Activated T-cell treated with anti-CD3 and anti-CD28 coated beads, Interleukin-2, amount 50 U/mL, for 4 hours (primary cell): Measurements from ENCODE around the gene GRID1. TPM values are rescaled to one million over a fixed set of nuclear protein-coding genes. Genes with fewer than 3 reads are reported as not detected.
"Not testable (repeated sequence)": the region's sequence is repeated elsewhere in the genome, so short reads cannot be mapped to it uniquely, and the experiment has no call there.

Experiments used
- ATAC-seq, 2 donors: fragments of 200-7000 bp; cut with Tn5 transposase; one replicate each; pipeline ENCODE4 v1.10.0; 2021
- DNase-seq: peaks from one replicate; pipeline ENCODE4 v3.0.0-alpha.2; 2020
- H3K27me3 Mint-ChIP-seq: one replicate; pipeline ENCODE4 v1.8.0; 2021; ENCODE audit warnings: low read depth, mixed read lengths
- H3K36me3 Mint-ChIP-seq: one replicate; pipeline ENCODE4 v1.8.0; 2022; ENCODE audit warnings: mixed read lengths; ENCODE audit not compliant: insufficient read depth
- H3K4me1 Mint-ChIP-seq: one replicate; pipeline ENCODE4 v1.8.0; 2021; ENCODE audit warnings: low read depth, mixed read lengths
- H3K4me3 Mint-ChIP-seq: one replicate; pipeline ENCODE4 v1.8.0; 2021; ENCODE audit warnings: mild to moderate bottlenecking, moderate library complexity, mixed read lengths
- H3K9me3 Mint-ChIP-seq: one replicate; pipeline ENCODE4 v1.8.0; 2021; ENCODE audit warnings: mixed read lengths
- total RNA-seq, 3 donors: library from RNA; stranded (reverse); gene quantifications; one replicate each; pipeline ENCODE4 v1.2.1, GENCODE V29; 2021

GRID1 gene
- total RNA-seq, 3 donors from 2014 or later: not detected

GRCh38 chr10:86399879-86400704 lies 33.5 kb upstream of the GRID1 start:
- Mint-ChIP-seq H3K9me3 (no peaks in the 10 kb centered on the region), H3K27me3 (no peaks in the 10 kb centered on the region), H3K4me3 (peak overlapping the region; percentile 87), H3K36me3 (no peaks in the 10 kb centered on the region), H3K4me1 (peaks cover 16% of the 10 kb centered on the region)
- DNase-seq (peak; percentile 96), ATAC-seq (peak; percentile 88 to 90)

DNA sequence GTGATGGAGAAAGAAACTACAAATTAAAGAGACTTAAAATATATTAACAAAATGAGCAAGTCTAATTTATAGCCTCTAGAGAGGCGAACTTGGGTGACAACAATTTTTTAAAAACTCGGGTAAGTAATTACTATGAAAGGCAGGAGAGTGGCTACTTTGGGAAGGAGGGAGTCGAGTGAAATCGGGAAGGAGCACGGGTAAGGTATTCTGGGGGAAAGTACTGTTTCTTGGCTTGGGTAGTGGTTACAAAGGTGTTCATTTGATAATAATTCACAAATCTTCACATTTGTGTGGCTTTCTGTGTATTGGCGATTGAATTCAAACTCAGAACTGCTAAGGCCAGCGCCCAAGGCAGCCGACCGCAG lies 32.9 kb upstream of the GRID1 start:
- ATAC-seq: no peak
- no peak for DNase-seq

DNA sequence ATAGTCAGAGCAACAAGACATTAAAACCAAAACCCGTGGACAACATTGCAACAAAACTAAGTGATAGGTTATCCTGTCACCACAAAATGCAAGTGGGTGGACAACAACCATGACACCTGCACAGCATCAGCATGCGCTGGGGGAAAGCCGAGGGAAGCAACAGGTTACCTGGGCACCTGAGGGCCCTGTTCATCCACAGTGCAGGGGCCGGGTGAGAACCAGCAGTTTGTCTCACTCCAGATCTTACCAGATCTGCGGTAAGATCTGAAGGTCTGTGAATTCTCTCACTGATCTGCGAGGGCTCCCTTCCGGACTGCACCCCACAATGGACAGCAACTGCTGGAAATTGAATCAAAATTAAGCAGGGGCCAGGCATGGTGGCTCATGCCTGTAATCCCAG lies 30.5 kb upstream of the GRID1 start:
- Mint-ChIP-seq H3K4me1 (peaks cover 16% of the 10 kb centered on the region), H3K4me3 (no peak overlapping the region), H3K27me3 (peaks cover 5% of the 10 kb centered on the region), H3K9me3 (no peaks in the 10 kb centered on the region), H3K36me3 (no peaks in the 10 kb centered on the region)
- no peak for DNase-seq
- no peak for ATAC-seq

More for the DNA sequence above, 32.9 kb upstream of the GRID1 start:
- Mint-ChIP-seq H3K4me1 (peaks cover 16% of the 10 kb centered on the region), H3K4me3 (peak overlapping the region; percentile 87), H3K27me3 (no peaks in the 10 kb centered on the region), H3K9me3 (no peaks in the 10 kb centered on the region), H3K36me3 (no peaks in the 10 kb centered on the region)

- DNase-seq: no peak
- no peaks in the 10 kb centered on the region for H3K36me3 Mint-ChIP-seq
- H3K4me1 Mint-ChIP-seq: peaks cover 7% of the 10 kb centered on the region
- no peaks in the 10 kb centered on the region for H3K9me3 Mint-ChIP-seq
- ATAC-seq: peak in 1 of 2 donors; percentile 22
- H3K4me3 Mint-ChIP-seq: no peak overlapping the region
- peaks cover 22% of the 10 kb centered on the region for H3K27me3 Mint-ChIP-seq
Measured at GRCh38 chr10:86393862-86394455, 27.4 kb upstream of the GRID1 start.

DNA sequence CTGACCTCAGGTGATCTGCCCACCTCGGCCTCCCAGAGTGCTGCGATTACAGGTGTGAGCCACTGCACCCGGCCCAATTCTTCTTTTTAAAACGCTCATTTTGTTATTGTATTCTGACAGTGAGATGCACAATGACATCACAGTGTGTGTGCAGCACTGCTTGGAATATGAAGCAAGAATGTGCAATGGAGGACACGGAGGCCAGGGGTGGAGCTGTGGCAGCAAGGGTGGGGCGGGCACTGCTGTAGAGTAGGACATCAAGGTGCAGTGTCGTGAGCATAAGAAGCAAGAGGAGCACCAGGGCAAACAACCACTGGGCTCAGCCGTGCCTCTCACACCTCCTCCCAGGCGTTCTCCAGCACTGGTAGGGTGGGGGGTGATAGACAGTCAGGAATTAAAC lies 26.8 kb upstream of the GRID1 start:
- H3K27me3 Mint-ChIP-seq: peaks cover 23% of the 10 kb centered on the region

GRCh38 chr10:86392723-86393094 lies 26.1 kb upstream of the GRID1 start:
- Mint-ChIP-seq H3K9me3 (no peaks in the 10 kb centered on the region), H3K4me3 (no peak overlapping the region), H3K27me3 (peaks cover 30% of the 10 kb centered on the region), H3K4me1 (peaks cover 10% of the 10 kb centered on the region), H3K36me3 (no peaks in the 10 kb centered on the region)
- no peak for ATAC-seq
- DNase-seq: no peak

More for the DNA sequence above, 26.8 kb upstream of the GRID1 start:
- Mint-ChIP-seq H3K4me3 (no peak overlapping the region), H3K4me1 (peaks cover 9% of the 10 kb centered on the region), H3K36me3 (no peaks in the 10 kb centered on the region), H3K9me3 (no peaks in the 10 kb centered on the region)
- DNase-seq (no peak), ATAC-seq (no peak)

DNA sequence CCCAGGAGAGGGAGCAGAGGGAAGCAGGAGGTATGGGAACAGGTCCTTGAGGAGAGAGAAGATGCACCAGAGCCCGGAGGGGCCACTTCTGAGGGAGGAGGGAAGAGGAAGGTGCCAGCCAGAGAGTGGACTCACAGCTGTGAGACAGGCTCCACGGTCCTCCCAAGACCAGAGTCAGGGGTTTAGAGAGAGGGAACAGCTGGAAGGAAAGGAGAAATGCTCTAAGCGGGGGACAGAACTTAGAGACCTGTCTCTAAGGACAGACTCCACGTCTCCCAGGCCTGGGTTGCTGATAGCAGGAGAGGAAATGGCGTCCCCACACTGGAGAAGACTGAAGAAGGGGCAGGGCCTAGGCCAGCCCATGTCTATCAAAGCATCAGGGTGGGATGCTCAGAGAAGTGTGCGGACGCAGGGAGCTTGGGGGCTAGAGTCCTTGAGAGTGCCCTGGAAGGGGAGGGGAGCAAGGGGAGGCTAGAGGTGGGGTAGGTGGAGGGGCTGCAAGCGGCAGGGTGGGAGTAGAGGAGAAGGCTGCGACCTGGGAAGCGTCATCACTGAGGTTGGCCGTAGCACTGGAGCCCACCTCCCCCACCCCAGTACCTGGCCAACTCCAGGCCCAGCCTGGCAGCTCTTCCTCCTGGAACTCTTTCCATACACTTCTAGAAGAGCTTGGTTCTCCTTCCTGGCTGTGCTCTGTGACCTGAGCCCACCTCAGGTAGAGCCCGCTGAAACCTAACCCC lies 25.6 kb upstream of the GRID1 start:
- no peak for DNase-seq
- no peaks in the 10 kb centered on the region for H3K36me3 Mint-ChIP-seq
- peaks cover 10% of the 10 kb centered on the region for H3K4me1 Mint-ChIP-seq
- no peak overlapping the region for H3K4me3 Mint-ChIP-seq
- H3K27me3 Mint-ChIP-seq: peaks cover 36% of the 10 kb centered on the region
- no peak for ATAC-seq
- H3K9me3 Mint-ChIP-seq: no peaks in the 10 kb centered on the region

- no peak for DNase-seq
- Mint-ChIP-seq H3K4me3 (no peak overlapping the region), H3K9me3 (no peaks in the 10 kb centered on the region), H3K27me3 (peaks cover 36% of the 10 kb centered on the region), H3K4me1 (peaks cover 10% of the 10 kb centered on the region), H3K36me3 (no peaks in the 10 kb centered on the region)
- no peak for ATAC-seq
Measured at GRCh38 chr10:86391236-86391840, 24.7 kb upstream of the GRID1 start.

DNA sequence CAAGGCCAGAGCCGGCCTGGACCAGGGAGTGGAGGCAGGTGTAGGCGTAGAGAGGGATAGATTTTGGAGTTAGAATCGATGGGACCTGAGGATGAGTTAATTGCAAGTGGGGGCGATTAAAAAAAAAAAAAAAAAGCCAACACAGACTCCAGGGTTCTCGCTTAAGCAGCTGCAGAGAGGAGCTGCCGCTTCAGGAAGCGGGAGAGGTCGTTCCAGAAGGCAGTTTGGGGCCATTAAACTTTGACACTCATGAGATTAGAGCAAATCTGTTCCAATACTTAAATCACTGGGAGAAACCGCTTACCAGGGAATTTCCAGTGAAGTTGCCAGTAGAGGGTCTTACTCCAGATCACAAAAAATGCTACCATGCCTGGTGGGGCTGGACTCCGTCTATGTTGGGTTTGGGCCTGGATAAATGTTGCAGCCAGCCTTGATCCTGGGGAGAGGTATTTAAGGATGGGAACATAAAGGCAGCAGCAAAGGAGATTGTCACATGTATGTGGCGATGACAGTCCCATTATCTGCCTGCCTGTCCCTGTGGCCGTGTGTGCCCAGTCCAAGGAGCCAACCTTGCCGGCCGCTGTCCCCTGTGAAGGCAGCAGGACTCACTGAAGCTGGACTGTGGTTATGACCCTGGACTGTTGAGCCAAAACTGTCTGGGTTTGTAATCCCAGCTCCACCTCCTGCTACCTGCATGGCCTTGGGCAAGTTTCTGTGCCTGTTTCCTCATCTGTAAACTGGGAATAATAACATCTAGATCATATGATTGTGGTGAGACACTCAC lies 23.9 kb upstream of the GRID1 start:
- no peaks in the 10 kb centered on the region for H3K9me3 Mint-ChIP-seq
- peaks cover 36% of the 10 kb centered on the region for H3K27me3 Mint-ChIP-seq
- no peak for ATAC-seq
- no peak for DNase-seq
- peak overlapping the region; percentile 16 for H3K4me3 Mint-ChIP-seq
- peaks cover 10% of the 10 kb centered on the region for H3K4me1 Mint-ChIP-seq
- H3K36me3 Mint-ChIP-seq: no peaks in the 10 kb centered on the region

- peaks cover 36% of the 10 kb centered on the region for H3K27me3 Mint-ChIP-seq
- H3K36me3 Mint-ChIP-seq: no peaks in the 10 kb centered on the region
- DNase-seq (no peak), ATAC-seq (peak; percentile 46 to 66)
- H3K9me3 Mint-ChIP-seq: no peaks in the 10 kb centered on the region
- peak overlapping the region; percentile 72 for H3K4me3 Mint-ChIP-seq
- peaks cover 10% of the 10 kb centered on the region for H3K4me1 Mint-ChIP-seq
Measured at GRCh38 chr10:86389441-86390193, 23.0 kb upstream of the GRID1 start.

- Mint-ChIP-seq H3K4me3 (peak overlapping the region; percentile 72), H3K27me3 (peaks cover 38% of the 10 kb centered on the region), H3K4me1 (peaks cover 10% of the 10 kb centered on the region)
- not testable (repeated sequence) for DNase-seq, H3K9me3 Mint-ChIP-seq, H3K36me3 Mint-ChIP-seq
- ATAC-seq: peak in 1 of 2 donors; percentile 34
Measured at GRCh38 chr10:86389109-86389440, 22.5 kb upstream of the GRID1 start.

DNA sequence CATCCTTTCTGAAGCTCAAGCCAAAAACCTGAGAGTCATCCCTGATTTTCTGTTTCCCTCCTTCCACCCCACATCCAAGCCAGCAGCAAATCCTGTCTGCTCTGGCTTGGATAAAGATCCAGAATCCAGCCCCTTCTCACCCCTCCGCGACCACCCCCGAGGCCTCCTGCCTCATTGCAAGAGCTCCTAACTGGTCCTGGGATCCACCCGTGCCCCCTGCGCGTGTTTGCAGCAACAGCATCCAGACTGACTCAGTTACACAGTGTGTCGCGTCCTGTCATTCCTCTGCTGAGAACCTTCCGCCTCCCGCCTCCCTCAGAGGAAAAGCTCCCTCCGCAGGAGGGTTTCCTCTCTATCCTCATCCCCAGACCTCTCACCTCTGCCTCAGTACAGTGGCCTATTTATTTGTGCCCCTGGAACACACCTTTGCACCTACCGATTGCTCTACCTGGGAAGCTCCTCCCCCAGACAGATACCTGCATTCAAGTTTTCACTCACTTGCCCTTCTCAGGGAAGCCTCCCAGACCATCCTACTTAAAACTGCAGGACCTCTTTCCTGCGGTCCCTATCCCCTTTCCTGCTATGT lies 21.6 kb upstream of the GRID1 start:
- ATAC-seq: no peak
- H3K4me3 Mint-ChIP-seq: no peak overlapping the region
- no peak for DNase-seq
- H3K36me3 Mint-ChIP-seq: no peaks in the 10 kb centered on the region
- peaks cover 39% of the 10 kb centered on the region for H3K27me3 Mint-ChIP-seq
- H3K9me3 Mint-ChIP-seq: no peaks in the 10 kb centered on the region
- peaks cover 7% of the 10 kb centered on the region for H3K4me1 Mint-ChIP-seq

- no peaks in the 10 kb centered on the region for H3K36me3 Mint-ChIP-seq
- H3K9me3 Mint-ChIP-seq: no peaks in the 10 kb centered on the region
- no peak overlapping the region for H3K4me3 Mint-ChIP-seq
- ATAC-seq (no peak), DNase-seq (no peak)
- peaks cover 7% of the 10 kb centered on the region for H3K4me1 Mint-ChIP-seq
- peaks cover 37% of the 10 kb centered on the region for H3K27me3 Mint-ChIP-seq
Measured at GRCh38 chr10:86387178-86387794, 20.7 kb upstream of the GRID1 start.
